ENCODE measurements around the gene TENT4B.
A peak's percentile ranks its signal among the peaks of the same experiment; 100 is the strongest.
"Not testable (repeated sequence)": the region's sequence is repeated elsewhere in the genome, so short reads cannot be mapped to it uniquely, and the experiment has no call there.

Gene TENT4B

GRCh38 chr16:50152807-50153595, at the start of gene TENT4B:
TENT4B (plus strand) TSS chr16:50153306; CDS start chr16:50153622, 316 bp downstream.
- no peaks in the 10 kb centered on the region for H3K9me3 ChIP-seq (replicated peaks in 1 of 11)
- no peak for TF ChIP-seq Cebpa-rat (IDR thresholded peaks at IDR 0.05)
- peak within 1 kb of the TSS; percentile 85 to 95 (median 93) for H3K9ac ChIP-seq
- peaks cover 45 to 47% (median 47%) of the 10 kb centered on the region in 11 experiments for H4K20me1 ChIP-seq
- H3K4me1 ChIP-seq = peaks cover 30 to 40% (median 35%) of the 10 kb centered on the region in 10 experiments
- H3K4me2 ChIP-seq = peak within 1 kb of the TSS; percentile 98 to 100 (median 100)
- H3K27me3 ChIP-seq = no peaks in the 10 kb centered on the region
- peak within 1 kb of the TSS; percentile 80 to 97 (median 93) for H3K27ac ChIP-seq
- H3K4me3 ChIP-seq = peak within 1 kb of the TSS; percentile 84 to 99 (median 94)
- peaks cover 0 to 10% (median 5%) of the 10 kb centered on the region in 11 experiments; a peak in 9 of 22 replicates for H3K36me3 ChIP-seq

GRCh38 chr16:50103764-50104163, 49.3 kb upstream of the TENT4B start:
- H3K27ac ChIP-seq = no peak overlapping the region
- H3K4me3 ChIP-seq = no peak overlapping the region
- no peak overlapping the region for H3K9ac ChIP-seq
- H3K36me3 ChIP-seq = peaks cover 83 to 95% (median 89%) of the 10 kb centered on the region in 11 experiments
- TF ChIP-seq Cebpa-rat (IDR thresholded peaks at IDR 0.05) = 0 out of 22 replicates have a peak, but pooled peaks of 1 of the 11 experiments have one; percentile 8
- no peaks in the 10 kb centered on the region for H3K4me1 ChIP-seq
- H4K20me1 ChIP-seq = no peaks in the 10 kb centered on the region; a peak in 1 of 22 replicates
- no peaks in the 10 kb centered on the region for H3K27me3 ChIP-seq
- H3K4me2 ChIP-seq = no peak overlapping the region
- no peaks in the 10 kb centered on the region for H3K9me3 ChIP-seq (replicated peaks in 1 of 11)

GRCh38 chr16:50114357-50115129, 38.6 kb upstream of the TENT4B start:
- H3K4me3 ChIP-seq = no peak overlapping the region
- no peaks in the 10 kb centered on the region for H3K9me3 ChIP-seq (replicated peaks in 1 of 11)
- H3K27me3 ChIP-seq = no peaks in the 10 kb centered on the region
- no peaks in the 10 kb centered on the region for H4K20me1 ChIP-seq
- no peaks in the 10 kb centered on the region for H3K4me1 ChIP-seq
- no peaks in the 10 kb centered on the region for H3K36me3 ChIP-seq
- no peak overlapping the region for H3K4me2 ChIP-seq
- no peak overlapping the region for H3K9ac ChIP-seq
- H3K27ac ChIP-seq = no peak overlapping the region
- no peak for TF ChIP-seq Cebpa-rat (IDR thresholded peaks at IDR 0.05)

- no peaks in the 10 kb centered on the region for H3K9me3 ChIP-seq (replicated peaks in 1 of 11)
- H3K27ac ChIP-seq = no peak overlapping the region
- H3K36me3 ChIP-seq = no peaks in the 10 kb centered on the region
- H3K9ac ChIP-seq = no peak overlapping the region
- no peaks in the 10 kb centered on the region for H3K27me3 ChIP-seq
- peaks cover 0 to 7% (median 0%) of the 10 kb centered on the region in 10 experiments; a peak in 1 of 20 replicates for H3K4me1 ChIP-seq
- no peak for TF ChIP-seq Cebpa-rat (IDR thresholded peaks at IDR 0.05)
- no peaks in the 10 kb centered on the region for H4K20me1 ChIP-seq
- H3K4me3 ChIP-seq = no peak overlapping the region
- no peak overlapping the region for H3K4me2 ChIP-seq
These were observed 32.4 kb upstream of the TENT4B start for GRCh38 chr16:50120711-50121110.

- no peak overlapping the region for H3K9ac ChIP-seq
- no peak for TF ChIP-seq Cebpa-rat (IDR thresholded peaks at IDR 0.05)
- H3K4me2 ChIP-seq = no peak overlapping the region
- no peaks in the 10 kb centered on the region for H4K20me1 ChIP-seq
- no peaks in the 10 kb centered on the region for H3K9me3 ChIP-seq (replicated peaks in 1 of 11)
- H3K4me1 ChIP-seq = peaks cover 0 to 9% (median 0%) of the 10 kb centered on the region in 10 experiments; a peak in 1 of 20 replicates
- no peak overlapping the region for H3K27ac ChIP-seq
- H3K27me3 ChIP-seq = no peaks in the 10 kb centered on the region
- H3K36me3 ChIP-seq = no peaks in the 10 kb centered on the region
- no peak overlapping the region for H3K4me3 ChIP-seq
These were observed 31.8 kb upstream of the TENT4B start for GRCh38 chr16:50121278-50121677.

- Histone ChIP-seq H3K9ac (no peak overlapping the region), H3K4me3 (no peak overlapping the region), H3K27ac (no peak overlapping the region), H3K9me3 (replicated peaks in 1 of 11) (no peaks in the 10 kb centered on the region), H3K36me3 (no peaks in the 10 kb centered on the region), H3K4me1 (peaks cover 0 to 13% (median 0%) of the 10 kb centered on the region in 10 experiments; a peak in 1 of 20 replicates), H4K20me1 (no peaks in the 10 kb centered on the region), H3K4me2 (no peak overlapping the region), H3K27me3 (no peaks in the 10 kb centered on the region)
- no peak for TF ChIP-seq Cebpa-rat (IDR thresholded peaks at IDR 0.05)
These were observed 31.2 kb upstream of the TENT4B start for GRCh38 chr16:50121721-50122445.

- H3K9me3 ChIP-seq (replicated peaks in 1 of 11) = no peaks in the 10 kb centered on the region
- TF ChIP-seq Cebpa-rat (IDR thresholded peaks at IDR 0.05) = no peak
- no peaks in the 10 kb centered on the region for H3K36me3 ChIP-seq
- no peak overlapping the region for H3K9ac ChIP-seq
- H4K20me1 ChIP-seq = no peaks in the 10 kb centered on the region
- H3K27me3 ChIP-seq = no peaks in the 10 kb centered on the region
- no peak overlapping the region for H3K4me3 ChIP-seq
- no peak overlapping the region for H3K4me2 ChIP-seq
- no peak overlapping the region for H3K27ac ChIP-seq
- H3K4me1 ChIP-seq = peaks cover 0 to 13% (median 0%) of the 10 kb centered on the region in 10 experiments; a peak in 1 of 20 replicates
These were observed 29.7 kb upstream of the TENT4B start for GRCh38 chr16:50123417-50123816.

GRCh38 chr16:50124769-50125168, 28.3 kb upstream of the TENT4B start:
- H3K27me3 ChIP-seq = no peaks in the 10 kb centered on the region
- no peaks in the 10 kb centered on the region for H4K20me1 ChIP-seq
- no peak for TF ChIP-seq Cebpa-rat (IDR thresholded peaks at IDR 0.05)
- H3K4me3 ChIP-seq = no peak overlapping the region
- no peak overlapping the region for H3K27ac ChIP-seq
- H3K9me3 ChIP-seq (replicated peaks in 1 of 11) = no peaks in the 10 kb centered on the region
- H3K4me1 ChIP-seq = peaks cover 0 to 13% (median 0%) of the 10 kb centered on the region in 10 experiments; a peak in 1 of 20 replicates
- no peak overlapping the region; a peak in 1 of 22 replicates for H3K4me2 ChIP-seq
- H3K9ac ChIP-seq = no peak overlapping the region
- no peaks in the 10 kb centered on the region for H3K36me3 ChIP-seq

GRCh38 chr16:50126183-50126582, 26.9 kb upstream of the TENT4B start:
- Histone ChIP-seq H3K36me3 (no peaks in the 10 kb centered on the region), H3K4me1 (peaks cover 0 to 13% (median 0%) of the 10 kb centered on the region in 10 experiments; a peak in 1 of 20 replicates), H3K27ac (no peak overlapping the region), H4K20me1 (no peaks in the 10 kb centered on the region), H3K27me3 (no peaks in the 10 kb centered on the region), H3K9me3 (replicated peaks in 1 of 11) (no peaks in the 10 kb centered on the region), H3K4me3 (no peak overlapping the region), H3K9ac (no peak overlapping the region), H3K4me2 (no peak overlapping the region)
- TF ChIP-seq Cebpa-rat (IDR thresholded peaks at IDR 0.05) = no peak

- H3K36me3 ChIP-seq; H4K20me1 ChIP-seq; H3K4me2 ChIP-seq; H3K4me1 ChIP-seq; H3K9ac ChIP-seq; H3K4me3 ChIP-seq; H3K27me3 ChIP-seq; H3K27ac ChIP-seq; H3K9me3 ChIP-seq (replicated peaks in 1 of 11): not testable (repeated sequence)
These were observed 20.5 kb upstream of the TENT4B start for GRCh38 chr16:50132571-50132970.
